Smooth muscle cell (in vitro differentiated cells): ENCODE measurements around the gene USP34. TPM values are rescaled to one million over a fixed set of nuclear protein-coding genes. Genes with fewer than 3 reads are reported as not detected.

Experiments
- DNase-seq: peaks from one replicate; lab custom pipeline; 2025; ENCODE audit not compliant: unreplicated experiment; lab: John Stamatoyannopoulos, UW
- H2AFZ ChIP-seq: fragments of 200-600 bp; sonication (generic); 2 replicates; pipeline ENCODE4 v1.6.0; 2016; ENCODE audit warnings: antibody characterized with exemption, low read depth, mild to moderate bottlenecking
- H3F3A ChIP-seq: fragments of 200-600 bp; sonication (generic); 2 replicates; pipeline ENCODE4 v1.6.0; 2017; ENCODE audit warnings: antibody characterized with exemption, low read depth
- H3K27ac ChIP-seq: fragments of 200-600 bp; sonication (generic); 2 replicates; pipeline ENCODE4 v1.5.1; 2016; ENCODE audit warnings: low read depth, mild to moderate bottlenecking
- H3K27me3 ChIP-seq: fragments of 200-600 bp; sonication (generic); 2 replicates; pipeline ENCODE4 v1.6.1; 2016; ENCODE audit warnings: low read depth, mild to moderate bottlenecking
- H3K36me3 ChIP-seq: fragments of 200-600 bp; sonication (generic); 2 replicates; pipeline ENCODE4 v1.5.1; 2016; ENCODE audit warnings: low read depth
- H3K4me1 ChIP-seq: fragments of 200-600 bp; sonication (generic); 2 replicates; pipeline ENCODE4 v1.5.1; 2016; ENCODE audit warnings: low read depth
- H3K4me2 ChIP-seq: fragments of 200-600 bp; sonication (generic); 2 replicates; pipeline ENCODE4 v1.6.0; 2016; ENCODE audit warnings: mild to moderate bottlenecking
- H3K4me3 ChIP-seq: fragments of 200-600 bp; sonication (generic); 2 replicates; pipeline ENCODE4 v1.5.1; 2016; ENCODE audit warnings: mild to moderate bottlenecking
- H3K79me2 ChIP-seq: fragments of 200-600 bp; sonication (generic); 2 replicates; pipeline ENCODE4 v1.6.0; 2016; ENCODE audit warnings: low read depth, mild to moderate bottlenecking
- H3K9ac ChIP-seq: fragments of 200-600 bp; sonication (generic); 2 replicates; pipeline ENCODE4 v1.6.0; 2016; ENCODE audit warnings: low read depth
- H3K9me3 ChIP-seq: fragments of 200-600 bp; sonication (generic); replicated peaks from 2 replicates; pipeline ENCODE4 v1.5.1; 2016; ENCODE audit warnings: low read depth
- H4K20me1 ChIP-seq: fragments of 200-600 bp; sonication (generic); 2 replicates; pipeline ENCODE4 v1.6.0; 2016; ENCODE audit warnings: low read depth
- CTCF ChIP-seq: fragments of 200-600 bp; sonication (generic); IDR thresholded peaks from 2 replicates; pipeline ENCODE4 v1.5.1; 2017; ENCODE audit warnings: borderline replicate concordance, mild to moderate bottlenecking, antibody characterized with exemption; ENCODE audit not compliant: insufficient read depth, poor library complexity, severe bottlenecking
- WGBS: methylation state at CpG from one replicate; pipeline ENCODE4 v1.1.7; 2016; ENCODE audit warnings: low lambda C conversion rate; 5-methylcytosine and 5-hydroxymethylcytosine counted together
- polyA plus RNA-seq: library from polyadenylated mRNA; unstranded; fragments of >200 nt; fragmentation: Nextera tagmentation; extraction: Ambion mirVana; gene quantifications from 2 replicates; pipeline ENCODE4 v1.2.1, GENCODE V29; 2016
- total RNA-seq: library from RNA; depleted of rRNA; stranded (reverse); fragments of >200 nt; gene quantifications from 2 replicates; pipeline ENCODE4 v1.2.3, GENCODE V29; 2014

The USP34 gene
- total and polyA plus RNA-seq, 2 experiments from 2014 or later, result 26.4 to 152 TPM

- H3K36me3 ChIP-seq, result no peaks in the 10 kb centered on the region
- no peaks in the 10 kb centered on the region for H3F3A ChIP-seq
- no peaks in the 10 kb centered on the region for H3K9me3 ChIP-seq
- H3K79me2 ChIP-seq, result peaks cover 96% of the 10 kb centered on the region
- DNase-seq, result no peak
- no peak overlapping the region for H3K4me3 ChIP-seq
- H3K9ac ChIP-seq, result no peak overlapping the region
- no peaks in the 10 kb centered on the region for H3K27me3 ChIP-seq
- peaks cover 95% of the 10 kb centered on the region for H4K20me1 ChIP-seq
- WGBS, result 89% methylated on average over 3 of the region's 3 CpGs
- no peak overlapping the region for H3K4me2 ChIP-seq
- no peak overlapping the region for H2AFZ ChIP-seq
- no peaks in the 10 kb centered on the region for H3K4me1 ChIP-seq
- TF ChIP-seq CTCF, result no peak
- no peak overlapping the region for H3K27ac ChIP-seq
These were observed 49.8 kb downstream of the USP34 start for GRCh38 chr2:61420991-61421544.

GRCh38 chr2:61419570-61419969 is 51.3 kb downstream of the USP34 start:
- no peak overlapping the region for H3K4me3 ChIP-seq
- H3K9me3 ChIP-seq, result no peaks in the 10 kb centered on the region
- H3K36me3 ChIP-seq, result no peaks in the 10 kb centered on the region
- peaks cover 94% of the 10 kb centered on the region for H3K79me2 ChIP-seq
- DNase-seq, result no peak
- H3K4me1 ChIP-seq, result no peaks in the 10 kb centered on the region
- H3K27me3 ChIP-seq, result no peaks in the 10 kb centered on the region
- no peak for TF ChIP-seq CTCF
- H3K27ac ChIP-seq, result no peak overlapping the region
- no peaks in the 10 kb centered on the region for H3F3A ChIP-seq
- peaks cover 95% of the 10 kb centered on the region for H4K20me1 ChIP-seq
- no peak overlapping the region for H3K9ac ChIP-seq
- H2AFZ ChIP-seq, result no peak overlapping the region
- H3K4me2 ChIP-seq, result no peak overlapping the region

DNA sequence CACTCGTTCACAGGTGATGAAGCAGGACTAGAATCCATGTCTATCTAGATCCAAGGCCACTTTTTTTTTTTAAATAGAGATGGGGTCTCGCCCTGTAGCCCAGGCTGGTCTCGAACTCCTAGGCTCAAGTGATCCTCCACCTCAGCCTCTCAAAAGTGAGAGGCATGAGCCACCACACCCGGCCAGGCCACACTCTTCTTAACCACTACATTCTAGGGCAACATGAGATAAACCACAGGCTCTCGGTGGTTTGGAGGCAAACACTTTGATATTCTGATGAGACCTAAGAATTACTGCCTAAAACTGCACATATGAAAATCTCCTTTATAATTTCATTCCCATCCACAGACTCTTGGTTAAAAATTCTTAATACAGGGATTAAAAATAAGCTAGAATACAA is 51.8 kb downstream of the USP34 start:
- Histone ChIP-seq H3K79me2 (peaks cover 94% of the 10 kb centered on the region), H3K36me3 (no peaks in the 10 kb centered on the region), H3K9me3 (no peaks in the 10 kb centered on the region), H3F3A (no peaks in the 10 kb centered on the region), H3K27me3 (no peaks in the 10 kb centered on the region), H3K4me1 (no peaks in the 10 kb centered on the region), H4K20me1 (peaks cover 95% of the 10 kb centered on the region), H3K27ac (no peak overlapping the region), H3K9ac (no peak overlapping the region), H3K4me2 (no peak overlapping the region), H2AFZ (no peak overlapping the region), H3K4me3 (no peak overlapping the region)
- no peak for DNase-seq
- no peak for TF ChIP-seq CTCF
- WGBS, result 80% methylated on average over 5 of the region's 5 CpGs

- Histone ChIP-seq H3K9ac (no peak overlapping the region), H3K4me1 (no peaks in the 10 kb centered on the region), H2AFZ (no peak overlapping the region), H3K27ac (no peak overlapping the region), H3F3A (no peaks in the 10 kb centered on the region), H4K20me1 (peaks cover 93% of the 10 kb centered on the region), H3K9me3 (no peaks in the 10 kb centered on the region), H3K27me3 (no peaks in the 10 kb centered on the region), H3K4me2 (no peak overlapping the region), H3K79me2 (peaks cover 88% of the 10 kb centered on the region), H3K36me3 (no peaks in the 10 kb centered on the region), H3K4me3 (no peak overlapping the region)
- no peak for TF ChIP-seq CTCF
- 91% methylated on average over 9 of the region's 9 CpGs for WGBS
- DNase-seq, result no peak
These were observed 53.8 kb downstream of the USP34 start for GRCh38 chr2:61416871-61417645.
